Subcutaneous adipose tissue (tissue), 4 donors: ENCODE data around the gene ADGRG1. TPM values are rescaled to one million over a fixed set of nuclear protein-coding genes. Genes with fewer than 3 reads are reported as not detected.

Source experiments
- CTCF ChIP-seq: fragments of 450-650 bp; IDR thresholded peaks from one replicate; pipeline ENCODE4 v1.5.1; 2016; ENCODE audit warnings: low read depth, mild to moderate bottlenecking, control low read depth, antibody characterized with exemption, moderate library complexity
- total RNA-seq, 4 donors: library from RNA; depleted of rRNA; stranded (reverse); fragments of >200 nt; gene quantifications; one replicate each; pipeline ENCODE4 v1.1.0, GENCODE V29; 2016

The ADGRG1 gene
- total RNA-seq, 4 donors from 2014 or later = 10.0 to 92.5 (median 21.2) TPM

DNA sequence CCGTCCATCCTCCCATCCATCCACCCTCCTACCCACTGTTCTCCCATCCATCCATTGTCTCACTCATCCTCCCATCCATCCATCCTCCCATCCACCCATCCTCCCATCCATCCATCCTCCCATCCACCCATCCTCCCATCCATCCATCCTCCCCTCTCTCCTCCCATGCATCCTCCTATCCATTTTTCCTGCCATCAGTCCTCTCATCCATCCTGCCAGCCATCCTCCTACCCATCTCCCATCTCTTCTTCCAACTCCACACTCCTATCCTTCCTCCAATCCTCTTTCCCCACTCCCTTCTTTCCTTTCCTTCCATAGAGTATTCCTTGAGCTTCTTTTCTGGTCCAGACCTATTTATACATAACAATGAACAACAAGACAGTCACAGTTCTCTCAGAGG is 78.3 kb downstream of the ADGRG1 start:
- no peak for TF ChIP-seq CTCF

DNA sequence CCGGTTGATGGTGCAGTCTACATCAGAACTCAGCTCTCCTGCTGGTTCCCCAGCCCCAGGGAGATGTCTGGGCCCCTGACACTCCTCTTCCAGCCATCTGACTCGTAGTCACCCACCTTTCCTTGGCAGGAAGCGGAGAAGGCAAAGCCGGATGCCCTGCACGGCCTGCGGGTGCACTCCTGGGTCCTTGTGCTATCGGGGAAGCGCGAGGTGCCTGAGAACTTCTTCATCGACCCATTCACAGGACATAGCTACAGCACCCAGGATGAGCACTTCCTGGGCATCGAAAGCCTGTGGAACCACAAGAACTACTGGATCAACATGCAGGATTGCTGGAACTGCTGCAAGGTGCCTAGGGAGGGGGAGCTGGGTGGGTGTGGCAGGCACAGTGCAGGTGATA is 78.9 kb downstream of the ADGRG1 start:
- no peak for TF ChIP-seq CTCF

GRCh38 chr16:57708168-57708567 is 79.7 kb downstream of the ADGRG1 start:
- no peak for TF ChIP-seq CTCF

- no peak for TF ChIP-seq CTCF
These were observed 81.2 kb downstream of the ADGRG1 start for GRCh38 chr16:57709663-57710062.

- no peak for TF ChIP-seq CTCF
These were observed 82.9 kb downstream of the ADGRG1 start for GRCh38 chr16:57711346-57711745.

DNA sequence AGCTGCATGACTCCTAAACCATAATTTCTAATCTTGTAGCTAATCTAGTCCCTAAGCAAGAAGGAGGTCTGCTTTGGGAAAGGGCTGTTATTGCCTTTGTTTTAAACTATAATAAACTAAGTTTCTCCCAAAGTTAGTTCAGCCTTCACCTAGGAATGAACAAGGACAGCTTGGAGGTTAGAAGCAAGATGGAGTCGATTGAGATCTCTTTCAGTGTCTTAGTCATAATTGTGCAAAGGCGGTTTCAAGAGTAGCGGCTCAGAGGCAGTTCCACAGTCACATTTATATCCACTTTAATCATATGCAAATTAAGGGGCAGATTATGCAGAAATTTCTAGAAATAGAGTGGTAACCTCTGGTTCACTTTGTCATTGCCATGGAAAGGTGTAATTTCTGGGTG is 83.6 kb downstream of the ADGRG1 start:
- no peak for TF ChIP-seq CTCF

DNA sequence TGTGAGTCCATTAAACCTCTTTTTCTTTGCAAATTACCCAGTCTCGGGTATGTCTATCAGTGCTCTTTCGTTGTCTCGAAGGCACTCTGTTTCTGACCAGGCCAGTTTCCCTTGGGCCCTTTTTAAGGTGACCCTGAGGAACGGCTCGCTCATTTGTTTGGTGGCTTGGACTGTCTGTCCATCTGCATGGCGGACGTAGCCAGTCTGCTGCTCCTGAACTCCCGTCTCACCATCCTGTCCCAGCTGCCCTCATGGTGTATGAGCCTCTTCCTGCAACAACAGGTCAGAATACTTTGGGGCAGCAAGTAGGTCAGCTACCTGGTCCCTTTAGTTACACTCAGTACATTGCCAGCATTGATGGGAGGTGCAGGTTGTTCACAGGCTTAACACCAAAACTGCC is 85.2 kb downstream of the ADGRG1 start:
- TF ChIP-seq CTCF = no peak
